NCI-H774 (cell line): Measurements from ENCODE around the gene PYROXD2.
"Not testable (repeated sequence)": the region's sequence is repeated elsewhere in the genome, so short reads cannot be mapped to it uniquely, and the experiment has no call there.

Experiments used
- DNase-seq: peaks from one replicate; lab custom pipeline; 2025; lab: John Stamatoyannopoulos, UW

PYROXD2 gene

GRCh38 chr10:98390406-98390805 is 24.6 kb downstream of the PYROXD2 start:
- no peak for DNase-seq

GRCh38 chr10:98389398-98389797 is 25.6 kb downstream of the PYROXD2 start:
- no peak for DNase-seq

- no peak for DNase-seq
Measured at GRCh38 chr10:98388101-98388655, 26.8 kb downstream of the PYROXD2 start.

GRCh38 chr10:98384531-98385133 is 30.4 kb downstream of the PYROXD2 start:
- no peak for DNase-seq

GRCh38 chr10:98383869-98384268 is 31.1 kb downstream of the PYROXD2 start:
- no peak for DNase-seq

GRCh38 chr10:98383134-98383667 is 31.8 kb downstream of the PYROXD2 start:
- not testable (repeated sequence) for DNase-seq

- no peak for DNase-seq
Measured at GRCh38 chr10:98382691-98383101, 32.3 kb downstream of the PYROXD2 start.

GRCh38 chr10:98380493-98381339 is 34.3 kb downstream of the PYROXD2 start:
- no peak for DNase-seq

- DNase-seq: no peak
Measured at GRCh38 chr10:98378722-98379121, 36.3 kb downstream of the PYROXD2 start.

GRCh38 chr10:98377536-98377935 is 37.4 kb downstream of the PYROXD2 start:
- DNase-seq: no peak

GRCh38 chr10:98377001-98377400 is 38.0 kb downstream of the PYROXD2 start:
- DNase-seq: no peak

GRCh38 chr10:98376485-98376884 is 38.5 kb downstream of the PYROXD2 start:
- DNase-seq: no peak

GRCh38 chr10:98374217-98374985 is 40.6 kb downstream of the PYROXD2 start:
- no peak for DNase-seq

GRCh38 chr10:98373260-98374040 is 41.5 kb downstream of the PYROXD2 start:
- DNase-seq: no peak

- DNase-seq: no peak
Measured at GRCh38 chr10:98370831-98371820, 43.9 kb downstream of the PYROXD2 start.

- DNase-seq: no peak
Measured at GRCh38 chr10:98369801-98370200, 45.2 kb downstream of the PYROXD2 start.

- no peak for DNase-seq
Measured at GRCh38 chr10:98368644-98369043, 46.3 kb downstream of the PYROXD2 start.

- no peak for DNase-seq
Measured at GRCh38 chr10:98367604-98368451, 47.2 kb downstream of the PYROXD2 start.

GRCh38 chr10:98366062-98366530 is 48.9 kb downstream of the PYROXD2 start:
- DNase-seq: no peak
